ENCODE data around the gene PCGF1. TPM values are rescaled to one million over a fixed set of nuclear protein-coding genes. Genes with fewer than 3 reads are reported as not detected.
A peak's percentile ranks its signal among the peaks of the same experiment; 100 is the strongest.

Gene PCGF1
- 21.6 and 23.7 TPM in 2 replicates for total RNA-seq

DNA sequence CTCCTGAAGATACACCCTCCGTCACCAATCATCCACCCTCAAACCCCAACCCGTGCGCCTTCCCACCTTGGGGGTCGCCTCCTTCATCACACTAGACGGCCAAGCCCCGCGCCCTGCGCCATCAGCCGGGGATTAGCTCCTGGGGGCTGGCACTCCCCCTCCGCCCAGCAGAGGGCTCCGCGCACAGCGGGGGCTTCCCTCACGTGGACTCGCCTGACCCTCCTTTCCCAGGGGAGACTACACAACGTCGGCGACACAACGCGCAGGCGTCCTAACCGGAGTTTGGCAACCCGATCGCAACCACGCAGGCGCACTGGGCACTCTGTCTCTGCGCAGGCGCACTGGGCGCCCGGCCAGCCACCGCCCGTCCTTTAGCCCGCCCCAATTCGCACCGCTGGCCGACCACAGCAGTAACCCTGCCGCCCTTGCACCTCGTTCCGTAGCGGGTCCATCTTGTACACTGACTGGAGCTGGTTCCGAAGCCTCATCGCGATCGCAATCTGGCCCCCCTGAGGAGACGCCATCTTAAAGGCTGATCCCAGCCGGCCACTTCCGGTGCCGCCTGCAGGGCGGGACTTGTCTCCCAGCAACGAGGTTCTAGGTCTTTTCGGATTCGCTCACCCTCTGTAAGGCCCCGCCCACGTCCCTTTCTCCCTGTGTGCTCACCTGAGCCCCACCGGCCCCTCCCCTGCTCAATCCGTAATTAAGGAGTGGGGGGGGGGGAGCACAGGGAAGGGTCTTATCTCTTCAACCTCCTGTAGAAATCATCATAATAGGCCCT, at the start of gene PCGF1:
Gene PCGF1 (minus strand): TSS at position 551 of the 781 bp plus-strand sequence. CDS start 27 bp downstream, at position 524.
- peak within 1 kb of the TSS; percentile 98 for H3K4me3 ChIP-seq (ENCODE audit: low read depth, low read length)
- DNase-seq (ENCODE audit: low read depth): peak; percentile 98
- TF ChIP-seq, protein P1, sequence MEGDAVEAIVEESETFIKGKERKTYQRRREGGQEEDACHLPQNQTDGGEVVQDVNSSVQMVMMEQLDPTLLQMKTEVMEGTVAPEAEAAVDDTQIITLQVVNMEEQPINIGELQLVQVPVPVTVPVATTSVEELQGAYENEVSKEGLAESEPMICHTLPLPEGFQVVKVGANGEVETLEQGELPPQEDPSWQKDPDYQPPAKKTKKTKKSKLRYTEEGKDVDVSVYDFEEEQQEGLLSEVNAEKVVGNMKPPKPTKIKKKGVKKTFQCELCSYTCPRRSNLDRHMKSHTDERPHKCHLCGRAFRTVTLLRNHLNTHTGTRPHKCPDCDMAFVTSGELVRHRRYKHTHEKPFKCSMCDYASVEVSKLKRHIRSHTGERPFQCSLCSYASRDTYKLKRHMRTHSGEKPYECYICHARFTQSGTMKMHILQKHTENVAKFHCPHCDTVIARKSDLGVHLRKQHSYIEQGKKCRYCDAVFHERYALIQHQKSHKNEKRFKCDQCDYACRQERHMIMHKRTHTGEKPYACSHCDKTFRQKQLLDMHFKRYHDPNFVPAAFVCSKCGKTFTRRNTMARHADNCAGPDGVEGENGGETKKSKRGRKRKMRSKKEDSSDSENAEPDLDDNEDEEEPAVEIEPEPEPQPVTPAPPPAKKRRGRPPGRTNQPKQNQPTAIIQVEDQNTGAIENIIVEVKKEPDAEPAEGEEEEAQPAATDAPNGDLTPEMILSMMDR (IDR thresholded peaks at IDR 0.05; ENCODE audit: insufficient read depth, low read depth, low read length): peak; percentile 53

- no peak overlapping the region for H3K4me3 ChIP-seq (ENCODE audit: low read depth, low read length)
- TF ChIP-seq, protein P1 (IDR thresholded peaks at IDR 0.05; ENCODE audit: insufficient read depth, low read depth, low read length): no peak
- DNase-seq (ENCODE audit: low read depth): no peak
These were observed 49.4 kb upstream of the PCGF1 start for GRCh38 chr2:74556831-74557370.

GRCh38 chr2:74556159-74556558, 48.7 kb upstream of the PCGF1 start:
- DNase-seq (ENCODE audit: low read depth): no peak
- TF ChIP-seq, protein P1 (IDR thresholded peaks at IDR 0.05; ENCODE audit: insufficient read depth, low read depth, low read length): no peak
- no peak overlapping the region for H3K4me3 ChIP-seq (ENCODE audit: low read depth, low read length)

- TF ChIP-seq, protein P1 (IDR thresholded peaks at IDR 0.05; ENCODE audit: insufficient read depth, low read depth, low read length): no peak
- H3K4me3 ChIP-seq (ENCODE audit: low read depth, low read length): peak overlapping the region; percentile 88
- DNase-seq (ENCODE audit: low read depth): no peak
These were observed 48.2 kb upstream of the PCGF1 start for GRCh38 chr2:74555610-74556103.

GRCh38 chr2:74554820-74555531, 47.5 kb upstream of the PCGF1 start:
- peak overlapping the region; percentile 88 for H3K4me3 ChIP-seq (ENCODE audit: low read depth, low read length)
- DNase-seq (ENCODE audit: low read depth): peak; percentile 52
- TF ChIP-seq, protein P1 (IDR thresholded peaks at IDR 0.05; ENCODE audit: insufficient read depth, low read depth, low read length): no peak

GRCh38 chr2:74553892-74554819, 46.7 kb upstream of the PCGF1 start, which contains the start of the genes DOK1 and LOXL3:
Gene DOK1, plus strand, starts transcription at chr2:74554720. Its CDS starts 35 bp downstream, at chr2:74554755.
Gene LOXL3, minus strand, starts transcription at chr2:74553942. Its CDS starts 1,308 bp downstream, at chr2:74552634.
- peak; percentile 91 for DNase-seq (ENCODE audit: low read depth)
- peak within 1 kb of the TSS; percentile 88 for H3K4me3 ChIP-seq (ENCODE audit: low read depth, low read length)
- TF ChIP-seq, protein P1 (IDR thresholded peaks at IDR 0.05; ENCODE audit: insufficient read depth, low read depth, low read length): no peak

All from fibroblast of villous mesenchyme (primary cell).